RWPE1 (cell line): Measurements from ENCODE around the gene LRMDA.

Experiments
- CTCF ChIA-PET: fragments of 350-600 bp; sonication (Branson Sonifier 250); formaldehyde crosslinking; extraction: SDS; loops from one replicate; lab custom pipeline; 2021; lab: Yijun Ruan, JAX
- POLR2A ChIA-PET: fragments of 400-600 bp; formaldehyde crosslinking; extraction: SDS; loops from one replicate; lab custom pipeline; 2020; ENCODE audit warnings: antibody characterized with exemption; ENCODE audit not compliant: low non-redundant PET; lab: Yijun Ruan, JAX
- DNase-seq: peaks from one replicate; pipeline ENCODE4 v3.0.0; 2012; ENCODE audit warnings: low spot score
- H3K27ac ChIP-seq: fragments of 450-650 bp; 2 replicates; pipeline ENCODE4 v1.5.1; 2017
- TF ChIP-seq, protein P1 (sequence below): fragments of 450-650 bp; conservative IDR thresholded peaks from 2 replicates; pipeline ENCODE4 v1.5.1; 2017; ENCODE audit warnings: low read depth, mild to moderate bottlenecking

The LRMDA gene

GRCh38 chr10:76436981-76437380, 1005.6 kb downstream of the LRMDA start:
- ChIA-PET POLR2A (no interaction called here), CTCF (interaction anchor here (0.6 kb wide), 1 partner anchor 1333 kb away, joined by 4 read pairs; no protein-coding TSS in a partner anchor)
- no peak for DNase-seq
- H3K27ac ChIP-seq, result no peak overlapping the region
- TF ChIP-seq, protein P1, sequence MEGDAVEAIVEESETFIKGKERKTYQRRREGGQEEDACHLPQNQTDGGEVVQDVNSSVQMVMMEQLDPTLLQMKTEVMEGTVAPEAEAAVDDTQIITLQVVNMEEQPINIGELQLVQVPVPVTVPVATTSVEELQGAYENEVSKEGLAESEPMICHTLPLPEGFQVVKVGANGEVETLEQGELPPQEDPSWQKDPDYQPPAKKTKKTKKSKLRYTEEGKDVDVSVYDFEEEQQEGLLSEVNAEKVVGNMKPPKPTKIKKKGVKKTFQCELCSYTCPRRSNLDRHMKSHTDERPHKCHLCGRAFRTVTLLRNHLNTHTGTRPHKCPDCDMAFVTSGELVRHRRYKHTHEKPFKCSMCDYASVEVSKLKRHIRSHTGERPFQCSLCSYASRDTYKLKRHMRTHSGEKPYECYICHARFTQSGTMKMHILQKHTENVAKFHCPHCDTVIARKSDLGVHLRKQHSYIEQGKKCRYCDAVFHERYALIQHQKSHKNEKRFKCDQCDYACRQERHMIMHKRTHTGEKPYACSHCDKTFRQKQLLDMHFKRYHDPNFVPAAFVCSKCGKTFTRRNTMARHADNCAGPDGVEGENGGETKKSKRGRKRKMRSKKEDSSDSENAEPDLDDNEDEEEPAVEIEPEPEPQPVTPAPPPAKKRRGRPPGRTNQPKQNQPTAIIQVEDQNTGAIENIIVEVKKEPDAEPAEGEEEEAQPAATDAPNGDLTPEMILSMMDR, result no peak

DNA sequence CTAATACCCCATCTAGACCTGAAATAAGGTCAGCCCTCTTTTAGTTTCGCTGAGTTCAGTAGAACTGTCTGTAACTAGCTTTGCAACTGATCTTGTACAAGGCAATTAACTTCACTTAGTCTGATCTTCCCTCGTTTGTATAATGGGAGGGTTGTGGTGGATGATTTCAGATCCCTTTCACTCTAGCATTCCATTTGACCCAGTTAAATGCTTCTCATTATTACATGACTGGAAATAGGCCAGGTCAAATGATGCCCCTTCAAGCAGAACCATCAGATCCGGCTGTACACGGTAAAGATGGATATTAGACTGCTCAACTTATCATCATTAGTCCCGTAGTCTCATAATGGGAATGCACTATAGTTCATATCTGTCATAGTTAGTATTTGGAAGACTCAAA, 1009.0 kb downstream of the LRMDA start:
- no peak overlapping the region for H3K27ac ChIP-seq
- TF ChIP-seq, protein P1, result no peak
- DNase-seq, result no peak
- ChIA-PET CTCF (no interaction called here), POLR2A (no interaction called here)

- H3K27ac ChIP-seq, result no peak overlapping the region
- CTCF ChIA-PET, result interaction anchor here (0.6 kb wide), 2 partner anchors 9 to 13 kb away, joined by 3 to 4 read pairs; no protein-coding TSS in a partner anchor
- POLR2A ChIA-PET, result no interaction called here
- no peak for DNase-seq
- TF ChIP-seq, protein P1, result no peak
Observed at GRCh38 chr10:76442113-76442512, 1010.7 kb downstream of the LRMDA start.

DNA sequence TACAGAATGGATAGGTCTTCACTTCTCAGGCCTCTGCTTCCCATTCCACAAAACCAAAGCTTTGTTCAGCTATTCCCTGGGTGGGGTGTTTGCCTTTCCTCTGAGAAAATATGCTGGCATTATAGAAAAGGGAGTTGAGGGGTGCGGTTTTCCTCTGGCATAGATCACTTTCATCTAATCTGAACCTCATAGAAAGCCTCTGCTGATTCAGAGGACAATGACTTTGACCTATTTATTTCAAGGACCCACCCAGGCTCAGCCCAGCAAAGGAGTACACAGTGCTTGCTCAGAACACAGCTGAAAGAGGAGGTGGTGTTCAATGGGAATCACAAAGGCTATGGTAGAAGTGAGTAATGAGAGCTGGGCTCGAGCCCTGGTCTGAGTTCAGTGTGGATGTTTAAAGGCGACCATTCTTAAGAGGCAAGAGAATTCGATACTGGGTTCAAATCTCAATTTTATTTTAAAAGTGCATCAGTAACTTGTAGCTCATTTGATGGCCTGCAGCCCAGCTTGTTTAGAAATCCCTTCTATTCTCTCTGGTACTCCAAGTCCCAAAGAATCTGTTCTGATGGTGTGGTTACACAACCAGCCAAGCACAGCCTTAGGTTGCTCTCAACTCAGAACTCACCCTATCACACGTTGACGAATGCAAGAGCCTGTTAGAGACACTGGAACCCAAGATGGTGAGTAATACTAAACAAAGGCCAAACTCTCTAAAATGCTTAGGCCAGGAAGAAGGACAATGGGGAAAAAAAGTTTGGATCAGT, 1012.8 kb downstream of the LRMDA start:
- TF ChIP-seq, protein P1, result no peak
- H3K27ac ChIP-seq, result no peak overlapping the region
- ChIA-PET POLR2A (no interaction called here), CTCF (interaction anchor here (2.0 kb wide), 1 partner anchor 10 kb away, joined by 5 read pairs; no protein-coding TSS in a partner anchor)
- DNase-seq, result no peak

- TF ChIP-seq, protein P1, result no peak
- POLR2A ChIA-PET, result no interaction called here
- DNase-seq, result no peak
- CTCF ChIA-PET, result no interaction called here
- H3K27ac ChIP-seq, result no peak overlapping the region
Observed at GRCh38 chr10:76447578-76447977, 1016.2 kb downstream of the LRMDA start.

DNA sequence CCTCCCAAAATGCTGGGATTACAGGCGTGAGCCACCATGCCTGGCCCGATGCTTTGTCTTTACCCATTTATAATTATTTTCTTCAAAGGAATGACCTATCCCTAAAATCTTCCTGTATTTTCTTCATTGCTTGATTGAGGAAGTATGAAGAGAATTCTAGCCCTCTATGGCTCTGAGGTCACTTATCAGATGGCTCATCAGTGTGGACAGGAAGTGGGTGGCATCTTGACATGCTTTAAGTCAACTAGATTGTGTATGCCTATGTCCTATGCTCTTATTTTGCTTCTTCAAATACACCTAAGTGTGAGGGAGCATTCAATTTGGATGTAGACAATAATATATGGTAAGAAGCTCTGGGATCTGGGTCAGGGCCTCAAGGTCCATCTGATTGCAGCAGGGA, 1020.5 kb downstream of the LRMDA start:
- CTCF ChIA-PET, result no interaction called here
- POLR2A ChIA-PET, result no interaction called here
- DNase-seq, result no peak
- TF ChIP-seq, protein P1, result no peak
- no peak overlapping the region for H3K27ac ChIP-seq
